ENCODE data around the gene ZNF397.

DNA sequence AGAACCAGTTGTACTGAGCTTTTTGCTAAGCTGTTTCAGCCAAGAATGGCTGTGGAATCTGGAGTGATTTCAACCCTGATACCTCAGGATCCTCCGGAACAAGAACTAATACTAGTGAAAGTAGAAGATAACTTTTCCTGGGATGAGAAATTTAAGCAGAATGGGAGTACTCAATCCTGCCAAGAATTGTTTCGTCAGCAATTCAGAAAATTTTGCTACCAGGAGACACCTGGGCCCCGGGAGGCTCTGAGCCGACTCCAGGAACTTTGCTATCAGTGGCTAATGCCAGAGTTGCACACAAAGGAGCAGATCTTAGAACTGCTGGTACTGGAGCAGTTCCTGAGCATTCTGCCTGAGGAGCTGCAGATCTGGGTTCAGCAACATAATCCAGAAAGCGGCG is 1.6 kb downstream of the ZNF397 start:
- TF ChIP-seq, protein P1, sequence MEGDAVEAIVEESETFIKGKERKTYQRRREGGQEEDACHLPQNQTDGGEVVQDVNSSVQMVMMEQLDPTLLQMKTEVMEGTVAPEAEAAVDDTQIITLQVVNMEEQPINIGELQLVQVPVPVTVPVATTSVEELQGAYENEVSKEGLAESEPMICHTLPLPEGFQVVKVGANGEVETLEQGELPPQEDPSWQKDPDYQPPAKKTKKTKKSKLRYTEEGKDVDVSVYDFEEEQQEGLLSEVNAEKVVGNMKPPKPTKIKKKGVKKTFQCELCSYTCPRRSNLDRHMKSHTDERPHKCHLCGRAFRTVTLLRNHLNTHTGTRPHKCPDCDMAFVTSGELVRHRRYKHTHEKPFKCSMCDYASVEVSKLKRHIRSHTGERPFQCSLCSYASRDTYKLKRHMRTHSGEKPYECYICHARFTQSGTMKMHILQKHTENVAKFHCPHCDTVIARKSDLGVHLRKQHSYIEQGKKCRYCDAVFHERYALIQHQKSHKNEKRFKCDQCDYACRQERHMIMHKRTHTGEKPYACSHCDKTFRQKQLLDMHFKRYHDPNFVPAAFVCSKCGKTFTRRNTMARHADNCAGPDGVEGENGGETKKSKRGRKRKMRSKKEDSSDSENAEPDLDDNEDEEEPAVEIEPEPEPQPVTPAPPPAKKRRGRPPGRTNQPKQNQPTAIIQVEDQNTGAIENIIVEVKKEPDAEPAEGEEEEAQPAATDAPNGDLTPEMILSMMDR (IDR thresholded peaks at IDR 0.05; ENCODE audit: low read length): no peak
- no peak for TF ChIP-seq EZH2 (optimal IDR thresholded peaks at IDR 0.05; ENCODE audit: low read depth, low read length)
- no peak for TF ChIP-seq EZH2phosphoT487 (IDR thresholded peaks at IDR 0.05; ENCODE audit: low read length)
